Esophagus squamous epithelium (tissue), 5 donors: Measurements from ENCODE around the gene GLDN. TPM values are rescaled to one million over a fixed set of nuclear protein-coding genes. Genes with fewer than 3 reads are reported as not detected.

ENCODE experiments used
- DNase-seq: peaks from one replicate; lab custom pipeline; 2025; lab: John Stamatoyannopoulos, UW
- H3K27ac ChIP-seq, 4 donors: fragments of 200-600 bp; sonication (generic); one replicate each; pipeline ENCODE4 v1.5.1; 2016 to 2019; ENCODE audit warnings: mild to moderate bottlenecking in 1 of 4
- H3K27me3 ChIP-seq, 4 donors: fragments of 200-600 bp; sonication (generic); 1 replicate in 3 of 4; 2 replicates in 1 of 4; pipeline versions ENCODE4 v1.5.1 to v1.6.0; 2017 to 2021; ENCODE audit warnings: antibody characterized with exemption in 1 of 4
- H3K36me3 ChIP-seq, 3 donors: fragments of 200-600 bp; sonication (generic); one replicate each; pipeline ENCODE4 v1.5.1; 2016 to 2019
- H3K4me1 ChIP-seq, 3 donors: fragments of 200-600 bp; sonication (generic); one replicate each; pipeline ENCODE4 v1.5.1; 2017 to 2019
- H3K4me3 ChIP-seq, 4 donors: fragments of 200-600 bp; sonication (generic); 1 replicate in 3 of 4; 2 replicates in 1 of 4; pipeline ENCODE4 v1.5.1; 2016 to 2019; ENCODE audit warnings: mild to moderate bottlenecking in 2 of 4, moderate library complexity in 1 of 4
- H3K9me3 ChIP-seq, 3 donors: fragments of 200-600 bp; sonication (generic); one replicate each; pipeline ENCODE4 v1.5.1; 2016 to 2019
- CTCF ChIP-seq, 6 experiments: fragments of 450-650 bp in 4 of 6; fragments of 200-600 bp in 2 of 6; sonication (generic) in 2 of 6; IDR thresholded peaks; one replicate each; pipeline ENCODE4 v1.5.1; 2016 to 2019; ENCODE audit warnings: antibody characterized with exemption in 6 of 6, mild to moderate bottlenecking in 4 of 6, moderate library complexity in 4 of 6
- POLR2A ChIP-seq, 4 donors: fragments of 450-650 bp; IDR thresholded peaks; one replicate each; pipeline ENCODE4 v1.6.1; 2017; ENCODE audit warnings: antibody characterized with exemption in 4 of 4, mild to moderate bottlenecking in 4 of 4, moderate library complexity in 3 of 4
- WGBS, 2 donors: methylation state at CpG; one replicate each; pipeline ENCODE4 v1.1.5; 2018; 5-methylcytosine and 5-hydroxymethylcytosine counted together
- intact Hi-C: fragments of 100-400 bp; cut with DNase I; formaldehyde crosslinking; loops from one replicate; pipeline ENCODE4 v1.15.0; 2022
- total RNA-seq, 4 donors: library from RNA; depleted of rRNA; stranded (reverse); fragments of >200 nt; gene quantifications; one replicate each; pipeline ENCODE4 v1.1.0, GENCODE V29; 2016
- donor health status: DM: yes; HTN: yes; CAD: no.

The GLDN gene
- total RNA-seq, 4 donors from 2014 or later, result 0.31 to 2.1 (median 0.74) TPM

- Histone ChIP-seq H3K9me3 (no peaks in the 10 kb centered on the region), H3K27me3 (peaks cover 0 to 3% (median 0%) of the 10 kb centered on the region in 4 donors), H3K4me1 (peaks cover 0 to 10% (median 5%) of the 10 kb centered on the region in 3 donors), H3K27ac (no peak overlapping the region), H3K36me3 (no peaks in the 10 kb centered on the region), H3K4me3 (no peak overlapping the region)
- TF ChIP-seq POLR2A (IDR thresholded peaks at IDR 0.05) (no peak), CTCF (IDR thresholded peaks at IDR 0.05) (no peak)
- no peak for DNase-seq
- intact Hi-C loops, result no loop called here
- 54 to 55% methylated on average over 2 of the region's 2 CpGs for WGBS, 2 donors
Observed at GRCh38 chr15:51353976-51354375, 12.5 kb downstream of the GLDN start.

GRCh38 chr15:51355096-51355495, 13.6 kb downstream of the GLDN start:
- Histone ChIP-seq H3K9me3 (no peaks in the 10 kb centered on the region), H3K36me3 (no peaks in the 10 kb centered on the region), H3K27ac (no peak overlapping the region), H3K27me3 (peaks cover 0 to 3% (median 0%) of the 10 kb centered on the region in 4 donors), H3K4me3 (no peak overlapping the region), H3K4me1 (peaks cover 0 to under 1% (median 0%) of the 10 kb centered on the region in 3 donors)
- no peak for DNase-seq
- 94 to 100% methylated on average over 1 of the region's 1 CpG for WGBS, 2 donors
- intact Hi-C loops, result no loop called here
- TF ChIP-seq CTCF (IDR thresholded peaks at IDR 0.05), result no peak
- no peak for TF ChIP-seq POLR2A (IDR thresholded peaks at IDR 0.05)

- Histone ChIP-seq H3K36me3 (no peaks in the 10 kb centered on the region), H3K4me1 (no peaks in the 10 kb centered on the region), H3K27me3 (peaks cover 0 to 3% (median 0%) of the 10 kb centered on the region in 4 donors), H3K9me3 (no peaks in the 10 kb centered on the region), H3K4me3 (no peak overlapping the region), H3K27ac (no peak overlapping the region)
- intact Hi-C loops, result no loop called here
- no peak for DNase-seq
- TF ChIP-seq POLR2A (IDR thresholded peaks at IDR 0.05) (no peak), CTCF (IDR thresholded peaks at IDR 0.05) (no peak)
- 91 to 96% methylated on average over 3 to 5 of the region's 5 CpGs for WGBS, 2 donors
Observed at GRCh38 chr15:51356147-51356546, 14.7 kb downstream of the GLDN start.

- WGBS, 2 donors, result 87 to 91% methylated on average over 6 of the region's 6 CpGs
- TF ChIP-seq CTCF (IDR thresholded peaks at IDR 0.05), result no peak
- no peak for TF ChIP-seq POLR2A (IDR thresholded peaks at IDR 0.05)
- Histone ChIP-seq H3K4me1 (no peaks in the 10 kb centered on the region), H3K9me3 (no peaks in the 10 kb centered on the region), H3K27me3 (peaks cover 0 to 3% (median 0%) of the 10 kb centered on the region in 4 donors), H3K27ac (no peak overlapping the region), H3K36me3 (no peaks in the 10 kb centered on the region), H3K4me3 (no peak overlapping the region)
- intact Hi-C loops, result no loop called here
- DNase-seq, result no peak
Observed at GRCh38 chr15:51356983-51357382, 15.5 kb downstream of the GLDN start.

- no peak overlapping the region for H3K4me3 ChIP-seq
- DNase-seq, result no peak
- no peaks in the 10 kb centered on the region for H3K4me1 ChIP-seq
- no peak for TF ChIP-seq CTCF (IDR thresholded peaks at IDR 0.05)
- no peak for TF ChIP-seq POLR2A (IDR thresholded peaks at IDR 0.05)
- no peaks in the 10 kb centered on the region for H3K27me3 ChIP-seq
- H3K36me3 ChIP-seq, result no peaks in the 10 kb centered on the region
- intact Hi-C loops, result no loop called here
- no peak overlapping the region for H3K27ac ChIP-seq
- 47 to 69% methylated on average over 6 to 7 of the region's 7 CpGs for WGBS, 2 donors
- no peaks in the 10 kb centered on the region for H3K9me3 ChIP-seq
Observed at GRCh38 chr15:51359981-51360380, 18.5 kb downstream of the GLDN start.
